OCI-LY3 (cell line): ENCODE results near the gene CNGB1.

Experiments used
- H2AFZ ChIP-seq: fragments of 200-600, 300-600 bp; shearing (Covaris generic); 2 replicates; pipeline ENCODE4 v1.6.0; 2014; ENCODE audit warnings: antibody characterized with exemption, low read depth, low read length
- H3K27ac ChIP-seq: fragments of 200-600, 300-600 bp; sonication (generic); 2 replicates; pipeline ENCODE4 v1.5.1; 2014; ENCODE audit warnings: mild to moderate bottlenecking, low read length, moderate library complexity, mixed read lengths
- H3K27me3 ChIP-seq: fragments of 200-600, 300-600 bp; sonication (generic); 2 replicates; pipeline ENCODE4 v1.6.1; 2014; ENCODE audit warnings: low read depth, low read length, mixed read lengths
- H3K36me3 ChIP-seq: fragments of 200-600, 300-600 bp; sonication (generic); replicated peaks from 2 replicates; pipeline ENCODE3; 2014; ENCODE audit warnings: low read depth, low read length, mixed read lengths
- H3K4me1 ChIP-seq: fragments of 300-600, 200-600 bp; sonication (generic); 2 replicates; pipeline ENCODE4 v1.6.1; 2014; ENCODE audit warnings: low read length, mixed read lengths
- H3K4me2 ChIP-seq: fragments of 200-600, 300-600 bp; sonication (generic); 2 replicates; pipeline ENCODE4 v1.6.1; 2014; ENCODE audit warnings: low read length, mixed read lengths
- H3K4me3 ChIP-seq: fragments of 300-600, 200-600 bp; sonication (generic); 2 replicates; pipeline ENCODE4 v1.5.1; 2014; ENCODE audit warnings: antibody characterized with exemption, mild to moderate bottlenecking, low read length, moderate library complexity
- H3K79me2 ChIP-seq: fragments of 300-600, 200-600 bp; shearing (Covaris generic); 2 replicates; pipeline ENCODE4 v1.6.1; 2014; ENCODE audit warnings: mild to moderate bottlenecking, low read length, mixed read lengths
- H3K9ac ChIP-seq: fragments of 300-600, 200-600 bp; shearing (Covaris generic); 2 replicates; pipeline ENCODE4 v1.6.0; 2014; ENCODE audit warnings: mild to moderate bottlenecking, low read length, moderate library complexity
- H3K9me3 ChIP-seq: fragments of 200-600, 300-600 bp; shearing (Covaris generic); 2 replicates; pipeline ENCODE4 v1.6.1; 2014; ENCODE audit warnings: low read length, mixed read lengths; ENCODE audit not compliant: insufficient read depth
- H4K20me1 ChIP-seq: fragments of 200-600, 300-600 bp; sonication (generic); 2 replicates; pipeline ENCODE4 v1.6.1; 2016; ENCODE audit warnings: low read length, mixed read lengths; ENCODE audit not compliant: insufficient read depth
- EZH2phosphoT487 ChIP-seq: fragments of 200-600 bp; shearing (Covaris generic); IDR thresholded peaks from 2 replicates; pipeline ENCODE4 v1.6.1; 2018; ENCODE audit warnings: antibody characterized with exemption, mixed run types, low read depth
- TF ChIP-seq, protein P1 (sequence below): fragments of 200-600, 300-600 bp; sonication (generic); IDR thresholded peaks from 2 replicates; pipeline ENCODE4 v1.5.1; 2014; ENCODE audit warnings: antibody characterized with exemption, low read length, low read depth

The CNGB1 gene

GRCh38 chr16:57935904-57936303 is 35.0 kb downstream of the CNGB1 start:
- Histone ChIP-seq H3K36me3 (no peaks in the 10 kb centered on the region), H3K4me2 (no peak overlapping the region), H3K9ac (no peak overlapping the region), H3K4me3 (no peak overlapping the region), H2AFZ (no peak overlapping the region), H3K4me1 (no peaks in the 10 kb centered on the region), H3K27ac (no peak overlapping the region), H3K9me3 (no peaks in the 10 kb centered on the region), H4K20me1 (no peaks in the 10 kb centered on the region), H3K27me3 (peaks cover 9% of the 10 kb centered on the region), H3K79me2 (no peaks in the 10 kb centered on the region)
- TF ChIP-seq, protein P1, sequence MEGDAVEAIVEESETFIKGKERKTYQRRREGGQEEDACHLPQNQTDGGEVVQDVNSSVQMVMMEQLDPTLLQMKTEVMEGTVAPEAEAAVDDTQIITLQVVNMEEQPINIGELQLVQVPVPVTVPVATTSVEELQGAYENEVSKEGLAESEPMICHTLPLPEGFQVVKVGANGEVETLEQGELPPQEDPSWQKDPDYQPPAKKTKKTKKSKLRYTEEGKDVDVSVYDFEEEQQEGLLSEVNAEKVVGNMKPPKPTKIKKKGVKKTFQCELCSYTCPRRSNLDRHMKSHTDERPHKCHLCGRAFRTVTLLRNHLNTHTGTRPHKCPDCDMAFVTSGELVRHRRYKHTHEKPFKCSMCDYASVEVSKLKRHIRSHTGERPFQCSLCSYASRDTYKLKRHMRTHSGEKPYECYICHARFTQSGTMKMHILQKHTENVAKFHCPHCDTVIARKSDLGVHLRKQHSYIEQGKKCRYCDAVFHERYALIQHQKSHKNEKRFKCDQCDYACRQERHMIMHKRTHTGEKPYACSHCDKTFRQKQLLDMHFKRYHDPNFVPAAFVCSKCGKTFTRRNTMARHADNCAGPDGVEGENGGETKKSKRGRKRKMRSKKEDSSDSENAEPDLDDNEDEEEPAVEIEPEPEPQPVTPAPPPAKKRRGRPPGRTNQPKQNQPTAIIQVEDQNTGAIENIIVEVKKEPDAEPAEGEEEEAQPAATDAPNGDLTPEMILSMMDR: no peak
- no peak for TF ChIP-seq EZH2phosphoT487

DNA sequence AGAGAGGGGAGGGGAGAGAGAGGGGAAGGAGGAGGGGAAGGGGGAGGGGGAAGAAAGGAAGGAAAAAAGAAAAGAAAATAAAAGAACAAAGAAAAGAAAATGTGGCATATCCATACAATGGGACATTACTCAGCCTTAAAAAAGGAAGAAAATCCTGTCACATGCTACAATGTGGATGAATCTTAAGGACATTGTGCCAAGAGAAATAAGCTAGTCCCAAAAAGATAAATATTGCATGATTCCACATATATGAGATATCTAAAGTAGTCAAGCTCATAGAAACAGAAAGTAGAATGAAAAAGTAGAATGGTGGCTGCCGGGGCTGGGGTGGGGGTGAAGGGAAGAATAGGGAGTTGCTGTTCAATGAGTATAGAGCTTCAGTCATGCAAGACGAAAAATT is 40.4 kb downstream of the CNGB1 start:
- TF ChIP-seq, protein P1: no peak
- TF ChIP-seq EZH2phosphoT487: no peak
- Histone ChIP-seq H4K20me1 (no peaks in the 10 kb centered on the region), H3K36me3 (no peaks in the 10 kb centered on the region), H3K4me3 (no peak overlapping the region), H3K9me3 (no peaks in the 10 kb centered on the region), H3K27ac (no peak overlapping the region), H3K27me3 (peaks cover 14% of the 10 kb centered on the region), H3K9ac (no peak overlapping the region), H3K4me2 (no peak overlapping the region), H3K4me1 (no peaks in the 10 kb centered on the region), H3K79me2 (no peaks in the 10 kb centered on the region), H2AFZ (no peak overlapping the region)

DNA sequence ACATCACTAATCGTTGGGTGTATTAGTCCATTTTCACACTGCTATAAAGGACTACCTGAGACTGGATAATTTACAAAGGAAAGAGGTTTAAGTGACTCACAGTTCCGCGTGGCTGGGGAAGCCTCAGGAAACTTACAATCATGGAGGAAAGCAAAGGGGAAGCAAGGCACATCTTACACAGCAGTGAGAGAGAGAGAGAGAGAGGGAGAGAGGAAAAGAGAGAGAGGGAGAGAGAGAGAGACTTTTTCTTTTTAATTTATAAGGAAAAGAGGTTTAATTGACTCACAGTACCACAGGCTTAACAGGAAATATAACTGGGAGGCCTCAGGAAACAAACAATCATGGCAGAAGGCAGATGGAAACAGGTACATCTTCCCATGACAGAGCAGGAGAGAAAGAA is 41.7 kb downstream of the CNGB1 start:
- no peaks in the 10 kb centered on the region for H3K4me1 ChIP-seq
- TF ChIP-seq EZH2phosphoT487: no peak
- TF ChIP-seq, protein P1: no peak
- H3K4me3 ChIP-seq: no peak overlapping the region
- H3K9ac ChIP-seq: no peak overlapping the region
- H3K36me3 ChIP-seq: no peaks in the 10 kb centered on the region
- H2AFZ ChIP-seq: no peak overlapping the region
- H3K9me3 ChIP-seq: no peaks in the 10 kb centered on the region
- H3K27me3 ChIP-seq: peaks cover 16% of the 10 kb centered on the region; the same call in 1 of the 2 replicates
- no peak overlapping the region for H3K27ac ChIP-seq
- H4K20me1 ChIP-seq: no peaks in the 10 kb centered on the region
- H3K4me2 ChIP-seq: no peak overlapping the region
- no peaks in the 10 kb centered on the region for H3K79me2 ChIP-seq

- H3K9me3 ChIP-seq: no peaks in the 10 kb centered on the region
- H4K20me1 ChIP-seq: no peaks in the 10 kb centered on the region
- no peaks in the 10 kb centered on the region for H3K79me2 ChIP-seq
- no peaks in the 10 kb centered on the region for H3K36me3 ChIP-seq
- no peak overlapping the region for H3K4me3 ChIP-seq
- H3K9ac ChIP-seq: no peak overlapping the region
- peaks cover 33% of the 10 kb centered on the region; the same call in 1 of the 2 replicates for H3K27me3 ChIP-seq
- no peak overlapping the region for H3K27ac ChIP-seq
- H3K4me2 ChIP-seq: no peak overlapping the region
- H2AFZ ChIP-seq: no peak overlapping the region
- H3K4me1 ChIP-seq: no peaks in the 10 kb centered on the region
- TF ChIP-seq EZH2phosphoT487: no peak
- TF ChIP-seq, protein P1: no peak
Observed at GRCh38 chr16:57926041-57926440, 44.9 kb downstream of the CNGB1 start.
